HG03139 (cell line): ENCODE measurements around the gene CTDSPL.
"Not testable (repeated sequence)": the region's sequence is repeated elsewhere in the genome, so short reads cannot be mapped to it uniquely, and the experiment has no call there.

ENCODE experiments used
- ATAC-seq: cut with Tn5 transposase; IDR thresholded peaks from one replicate; pipeline ENCODE4 v1.9.1; 2021; ENCODE audit not compliant: unreplicated experiment

The CTDSPL gene

GRCh38 chr3:38031022-38031994 is 169.6 kb downstream of the CTDSPL start:
- no peak for ATAC-seq

GRCh38 chr3:38032328-38032865 is 170.7 kb downstream of the CTDSPL start:
- ATAC-seq: no peak

DNA sequence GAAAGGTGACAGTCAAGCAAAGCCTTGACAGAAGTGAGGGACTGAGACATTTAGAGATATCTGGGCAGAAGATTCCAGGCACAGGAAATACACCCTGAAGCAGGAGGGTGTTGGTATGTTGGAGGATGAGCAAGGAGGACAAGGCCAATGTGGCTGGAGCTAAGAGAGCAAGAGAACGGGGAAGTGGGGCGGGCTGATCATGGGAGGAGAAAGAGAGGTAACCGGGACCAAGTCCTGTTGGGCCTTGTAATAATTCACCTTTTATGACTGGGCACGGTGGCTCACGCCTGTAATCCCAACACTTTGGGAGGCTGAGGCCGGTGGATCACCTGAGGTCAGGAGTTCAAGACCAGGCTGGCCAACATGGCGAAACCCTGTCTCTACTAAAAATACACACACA is 171.9 kb downstream of the CTDSPL start:
- not testable (repeated sequence) for ATAC-seq
